CD4-positive, alpha-beta memory T cell (primary cell): ENCODE measurements around the gene SLC39A11. TPM values are rescaled to one million over a fixed set of nuclear protein-coding genes. Genes with fewer than 3 reads are reported as not detected.

Experiments
- CTCF ChIA-PET: fragments of 350-600 bp; sonication (Branson Sonifier 250); formaldehyde crosslinking; loops from one replicate; lab custom pipeline; 2021; ENCODE audit warnings: inconsistent platforms; ENCODE audit not compliant: partially characterized antibody; lab: Charles Lee
- POLR2A ChIA-PET: fragments of 350-600 bp; sonication (Branson Sonifier 250); formaldehyde crosslinking; loops from one replicate; lab custom pipeline; 2021; ENCODE audit not compliant: partially characterized antibody; lab: Charles Lee
- DNase-seq, 5 donors: peaks; one replicate each; pipeline versions ENCODE4 v3.0.0 to v3.0.0-alpha.2; 2020 to 2022; ENCODE audit warnings: mixed read lengths in 1 of 5
- H3K27ac ChIP-seq: one replicate; pipeline ENCODE4 v1.7.0; 2013; ENCODE audit warnings: low read depth, low read length
- H3K27me3 ChIP-seq: 2 replicates; pipeline ENCODE4 v1.7.0; 2013; ENCODE audit warnings: mild to moderate bottlenecking, low read length, moderate library complexity; ENCODE audit not compliant: insufficient read depth
- H3K36me3 ChIP-seq: 2 replicates; pipeline ENCODE4 v1.7.0; 2013; ENCODE audit warnings: mild to moderate bottlenecking, low read length, moderate library complexity; ENCODE audit not compliant: insufficient read depth
- H3K4me1 ChIP-seq: 2 replicates; pipeline ENCODE4 v1.7.0; 2013; ENCODE audit warnings: mild to moderate bottlenecking, low read length, moderate library complexity; ENCODE audit not compliant: insufficient read depth
- H3K4me3 ChIP-seq, 2 donors: one replicate each; pipeline ENCODE4 v1.7.0; 2013; ENCODE audit warnings: low read length in 2 of 2, mild to moderate bottlenecking in 1 of 2
- H3K9me3 ChIP-seq, 2 donors: one replicate each; pipeline ENCODE4 v1.7.0; 2013; ENCODE audit warnings: low read length in 2 of 2, control low read depth in 1 of 2; ENCODE audit not compliant: control insufficient read depth in 1 of 2
- H3K27ac Mint-ChIP-seq, 7 donors: one replicate each; pipeline ENCODE4 v1.8.0; 2020 to 2021; ENCODE audit warnings: mixed read lengths in 7 of 7, mild to moderate bottlenecking in 6 of 7, inconsistent platforms in 3 of 7, moderate library complexity in 3 of 7
- H3K27me3 Mint-ChIP-seq, 2 donors: one replicate each; pipeline ENCODE4 v1.8.0; 2020 to 2021; ENCODE audit warnings: mixed read lengths in 2 of 2
- H3K36me3 Mint-ChIP-seq, 2 donors: one replicate each; pipeline ENCODE4 v1.8.0; 2020 to 2021; ENCODE audit warnings: mixed read lengths in 2 of 2, inconsistent platforms in 1 of 2, mild to moderate bottlenecking in 1 of 2
- H3K4me1 Mint-ChIP-seq, 4 donors: one replicate each; pipeline ENCODE4 v1.8.0; 2020 to 2021; ENCODE audit warnings: mixed read lengths in 4 of 4, mild to moderate bottlenecking in 1 of 4
- H3K4me3 Mint-ChIP-seq, 8 donors: one replicate each; pipeline ENCODE4 v1.8.0; 2020 to 2021; ENCODE audit warnings: mixed read lengths in 8 of 8, mild to moderate bottlenecking in 7 of 8, moderate library complexity in 6 of 8, inconsistent platforms in 3 of 8
- H3K9me3 Mint-ChIP-seq, 8 donors: one replicate each; pipeline ENCODE4 v1.8.0; 2020 to 2021; ENCODE audit warnings: mixed read lengths in 8 of 8, mild to moderate bottlenecking in 5 of 8, inconsistent platforms in 3 of 8, moderate library complexity in 1 of 8
- intact Hi-C: fragments of 100-400 bp; cut with micrococcal nuclease; formaldehyde crosslinking; loops from one replicate; pipeline ENCODE4 v1.15.1; 2023
- polyA plus RNA-seq, 2 donors: library from polyadenylated mRNA; unstranded; fragments of 300-500 nt; fragmentation: Illumina TruSeq; gene quantifications; one replicate each; pipeline ENCODE4 v1.2.3, GENCODE V29; 2021
- total RNA-seq, 2 experiments: library from RNA; stranded (reverse); gene quantifications; one replicate each; pipeline ENCODE4 v1.2.3, GENCODE V29; 2021

SLC39A11 gene
- total and polyA plus RNA-seq, 4 experiments from 2014 or later, result 15.9 to 23.7 (median 20.4) TPM

GRCh38 chr17:72816406-72816805, 276.1 kb downstream of the SLC39A11 start:
- Mint-ChIP-seq H3K4me3 (no peak overlapping the region), H3K36me3 (peaks cover 70 to 83% of the 10 kb centered on the region in 2 donors), H3K4me1 (no peaks in the 10 kb centered on the region), H3K27me3 (no peaks in the 10 kb centered on the region), H3K9me3 (peaks cover 0 to 20% (median 13%) of the 10 kb centered on the region in 8 donors), H3K27ac (no peak overlapping the region)
- H3K4me1 ChIP-seq, result no peaks in the 10 kb centered on the region
- H3K4me3 ChIP-seq, result no peak overlapping the region
- no peaks in the 10 kb centered on the region for H3K36me3 ChIP-seq
- ChIA-PET POLR2A (no interaction called here), CTCF (no interaction called here)
- no peak for DNase-seq
- intact Hi-C loops, result no loop called here
- no peak overlapping the region for H3K27ac ChIP-seq
- H3K9me3 ChIP-seq, result no peaks in the 10 kb centered on the region
- no peaks in the 10 kb centered on the region for H3K27me3 ChIP-seq

GRCh38 chr17:72813481-72813880, 279.0 kb downstream of the SLC39A11 start:
- H3K27ac ChIP-seq, result no peak overlapping the region
- Mint-ChIP-seq H3K9me3 (peaks cover 3 to 33% (median 18%) of the 10 kb centered on the region in 8 donors), H3K27ac (no peak overlapping the region), H3K36me3 (peaks cover 73 to 79% of the 10 kb centered on the region in 2 donors), H3K27me3 (no peaks in the 10 kb centered on the region), H3K4me1 (no peaks in the 10 kb centered on the region), H3K4me3 (no peak overlapping the region)
- intact Hi-C loops, result no loop called here
- no peaks in the 10 kb centered on the region for H3K9me3 ChIP-seq
- H3K4me3 ChIP-seq, result no peak overlapping the region
- ChIA-PET CTCF (no interaction called here), POLR2A (no interaction called here)
- H3K4me1 ChIP-seq, result no peaks in the 10 kb centered on the region
- no peaks in the 10 kb centered on the region for H3K36me3 ChIP-seq
- no peak for DNase-seq
- no peaks in the 10 kb centered on the region for H3K27me3 ChIP-seq

GRCh38 chr17:72812823-72813222, 279.7 kb downstream of the SLC39A11 start:
- no peaks in the 10 kb centered on the region for H3K4me1 ChIP-seq
- no peak overlapping the region for H3K27ac ChIP-seq
- H3K27me3 Mint-ChIP-seq, result no peaks in the 10 kb centered on the region
- no peak overlapping the region for H3K27ac Mint-ChIP-seq
- intact Hi-C loops, result no loop called here
- H3K9me3 ChIP-seq, result no peaks in the 10 kb centered on the region
- no peak overlapping the region for H3K4me3 ChIP-seq
- H3K9me3 Mint-ChIP-seq, result peaks cover 3 to 33% (median 18%) of the 10 kb centered on the region in 8 donors
- ChIA-PET CTCF (no interaction called here), POLR2A (no interaction called here)
- no peaks in the 10 kb centered on the region for H3K36me3 ChIP-seq
- no peak for DNase-seq
- no peaks in the 10 kb centered on the region for H3K27me3 ChIP-seq
- H3K36me3 Mint-ChIP-seq, result peaks cover 66 to 75% of the 10 kb centered on the region in 2 donors
- no peaks in the 10 kb centered on the region for H3K4me1 Mint-ChIP-seq
- H3K4me3 Mint-ChIP-seq, result no peak overlapping the region

DNA sequence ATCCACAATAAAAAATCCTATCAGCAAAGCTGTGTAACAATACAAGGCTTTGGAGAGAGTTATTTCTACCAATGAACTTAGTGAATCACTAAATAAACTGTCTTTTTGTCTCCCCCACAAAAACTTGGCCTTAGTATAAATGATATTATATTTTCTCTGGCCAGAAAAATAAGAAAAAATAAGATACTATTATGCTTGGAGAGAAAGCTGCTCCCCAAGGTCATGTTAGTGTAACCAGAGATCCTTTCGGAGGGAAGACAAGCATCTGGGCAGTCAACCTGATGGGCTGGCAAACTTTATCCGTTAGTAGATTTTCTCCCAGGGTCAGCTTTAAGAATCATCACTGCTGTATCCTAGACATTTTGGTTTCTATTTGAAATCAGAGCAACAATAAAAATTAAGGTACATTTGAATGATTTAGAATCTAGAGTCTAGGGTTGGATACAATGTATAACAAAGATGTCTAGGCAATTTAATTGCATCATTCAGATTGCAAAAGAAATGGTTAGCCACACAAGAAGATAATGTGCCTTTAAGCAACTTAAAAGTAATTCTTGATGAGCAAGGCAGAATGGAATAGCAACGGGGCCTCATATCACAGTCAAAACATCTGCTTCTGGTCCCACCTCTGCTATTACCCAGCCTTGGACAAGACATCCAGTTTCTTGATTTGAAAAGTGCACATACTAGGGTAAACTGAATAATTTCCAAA, 280.4 kb downstream of the SLC39A11 start:
- Histone ChIP-seq H3K27me3 (no peaks in the 10 kb centered on the region), H3K9me3 (no peaks in the 10 kb centered on the region), H3K4me1 (no peaks in the 10 kb centered on the region), H3K27ac (no peak overlapping the region), H3K36me3 (no peaks in the 10 kb centered on the region), H3K4me3 (no peak overlapping the region)
- Mint-ChIP-seq H3K27me3 (no peaks in the 10 kb centered on the region), H3K4me3 (no peak overlapping the region), H3K9me3 (peaks cover 3 to 33% (median 18%) of the 10 kb centered on the region in 8 donors), H3K27ac (no peak overlapping the region), H3K4me1 (no peaks in the 10 kb centered on the region), H3K36me3 (peaks cover 63 to 68% of the 10 kb centered on the region in 2 donors)
- ChIA-PET POLR2A (no interaction called here), CTCF (interaction anchor here (0.8 kb wide), 1 partner anchor 8 kb away, joined by 4 read pairs; no protein-coding TSS in a partner anchor)
- no peak for DNase-seq
- intact Hi-C loops, result no loop called here

DNA sequence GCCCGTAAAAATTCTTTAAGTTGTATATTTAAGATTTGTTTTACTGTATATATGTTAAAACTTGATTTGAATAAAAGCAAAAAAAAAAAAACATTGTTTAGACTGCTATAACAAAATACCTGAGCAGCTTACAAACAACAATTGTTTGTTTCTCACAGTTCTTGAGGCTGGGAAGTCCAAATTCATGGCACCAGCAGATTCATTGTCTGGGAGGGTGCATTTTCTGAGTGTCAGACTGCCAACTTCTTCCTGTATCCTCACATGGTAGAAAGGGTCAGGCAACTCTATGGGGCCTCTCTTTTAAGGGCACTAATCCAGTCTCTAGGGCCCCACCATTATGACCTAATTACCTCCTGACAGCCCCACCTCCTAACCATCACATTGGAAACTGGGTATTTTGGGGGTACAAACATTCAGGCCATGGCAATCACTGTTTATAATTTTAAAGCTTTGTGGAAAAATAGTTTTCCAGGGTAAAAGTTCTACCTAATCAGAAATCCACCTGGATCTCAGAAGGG, 281.4 kb downstream of the SLC39A11 start:
- H3K36me3 Mint-ChIP-seq, result peaks cover 54 to 59% of the 10 kb centered on the region in 2 donors
- no peak for DNase-seq
- no peaks in the 10 kb centered on the region for H3K27me3 Mint-ChIP-seq
- H3K4me1 Mint-ChIP-seq, result no peaks in the 10 kb centered on the region
- ChIA-PET CTCF (interaction anchor here (0.8 to 1.2 kb wide), 2 partner anchors 10 to 84 kb away, joined by 4 read pairs; no protein-coding TSS in a partner anchor), POLR2A (no interaction called here)
- intact Hi-C loops, result no loop called here
- no peak overlapping the region for H3K4me3 ChIP-seq
- peaks cover 3 to 37% (median 20%) of the 10 kb centered on the region in 8 donors for H3K9me3 Mint-ChIP-seq
- no peaks in the 10 kb centered on the region for H3K27me3 ChIP-seq
- H3K27ac Mint-ChIP-seq, result no peak overlapping the region
- H3K4me1 ChIP-seq, result no peaks in the 10 kb centered on the region
- H3K27ac ChIP-seq, result no peak overlapping the region
- H3K4me3 Mint-ChIP-seq, result no peak overlapping the region
- H3K36me3 ChIP-seq, result no peaks in the 10 kb centered on the region
- H3K9me3 ChIP-seq, result no peaks in the 10 kb centered on the region

GRCh38 chr17:72806011-72806410, 286.5 kb downstream of the SLC39A11 start:
- ChIA-PET CTCF (no interaction called here), POLR2A (no interaction called here)
- Histone ChIP-seq H3K27me3 (no peaks in the 10 kb centered on the region), H3K9me3 (no peaks in the 10 kb centered on the region), H3K4me1 (no peaks in the 10 kb centered on the region), H3K27ac (no peak overlapping the region), H3K4me3 (no peak overlapping the region), H3K36me3 (no peaks in the 10 kb centered on the region)
- H3K36me3 Mint-ChIP-seq, result peaks cover 36 to 50% of the 10 kb centered on the region in 2 donors
- intact Hi-C loops, result no loop called here
- no peak overlapping the region for H3K4me3 Mint-ChIP-seq
- no peak overlapping the region for H3K27ac Mint-ChIP-seq
- no peaks in the 10 kb centered on the region for H3K4me1 Mint-ChIP-seq
- H3K9me3 Mint-ChIP-seq, result peaks cover 0 to 32% (median 14%) of the 10 kb centered on the region in 8 donors
- no peak for DNase-seq
- H3K27me3 Mint-ChIP-seq, result no peaks in the 10 kb centered on the region

GRCh38 chr17:72804949-72805707, 287.4 kb downstream of the SLC39A11 start:
- Histone ChIP-seq H3K9me3 (no peaks in the 10 kb centered on the region), H3K4me1 (no peaks in the 10 kb centered on the region), H3K27ac (no peak overlapping the region), H3K4me3 (no peak overlapping the region), H3K27me3 (no peaks in the 10 kb centered on the region), H3K36me3 (no peaks in the 10 kb centered on the region)
- H3K4me3 Mint-ChIP-seq, result no peak overlapping the region
- no peaks in the 10 kb centered on the region for H3K27me3 Mint-ChIP-seq
- peaks cover 38 to 53% of the 10 kb centered on the region in 2 donors for H3K36me3 Mint-ChIP-seq
- ChIA-PET POLR2A (no interaction called here), CTCF (no interaction called here)
- H3K9me3 Mint-ChIP-seq, result peaks cover 2 to 38% (median 20%) of the 10 kb centered on the region in 8 donors
- no peaks in the 10 kb centered on the region for H3K4me1 Mint-ChIP-seq
- intact Hi-C loops, result no loop called here
- no peak overlapping the region for H3K27ac Mint-ChIP-seq
- DNase-seq, result no peak
